ENCODE data around the gene RGS6. TPM values are rescaled to one million over a fixed set of nuclear protein-coding genes. Genes with fewer than 3 reads are reported as not detected.

RGS6 gene
- total and polyA plus RNA-seq, 2 of the 4 experiments (the other 2 are of a cell fraction): not detected

DNA sequence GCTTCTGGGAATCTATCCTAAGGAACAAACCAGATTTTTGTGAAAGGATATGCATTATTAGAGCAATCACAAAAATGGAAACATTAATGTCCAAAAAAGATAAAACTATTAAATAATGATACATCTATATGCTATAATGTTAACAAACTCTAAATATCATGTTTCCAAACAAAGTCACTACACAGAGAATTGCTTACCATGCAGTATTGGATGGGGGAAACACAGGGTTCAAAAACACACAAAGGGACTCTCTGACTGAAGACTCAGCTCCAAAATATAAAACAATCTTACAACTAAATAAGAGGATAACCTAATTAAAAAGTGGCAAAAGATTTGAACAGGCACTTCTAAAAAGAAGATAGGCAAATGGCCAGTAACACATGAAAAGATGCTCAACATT lies 657.4 kb downstream of the RGS6 start:
- Histone ChIP-seq H3K4ac (ENCODE audit: low read depth, low read length) (no peak overlapping the region), H3K14ac (replicated peaks; ENCODE audit: low read depth, low read length) (no peak overlapping the region), H2BK5ac (ENCODE audit: low read depth, low read length, poor library complexity, severe bottlenecking) (no peak overlapping the region), H3K27me3 (ENCODE audit: control insufficient read depth, insufficient read depth, low read length) (no peaks in the 10 kb centered on the region; the same call in 1 of the 2 replicates), H2BK15ac (ENCODE audit: low read depth, low read length) (no peak overlapping the region), H2BK120ac (ENCODE audit: low read depth, low read length) (no peak overlapping the region), H3K23ac (ENCODE audit: low read depth, low read length) (no peak overlapping the region), H4K20me1 (ENCODE audit: insufficient read depth, low read length) (no peaks in the 10 kb centered on the region), H3K4me3 (ENCODE audit: insufficient read depth, low read depth, low read length) (no peak overlapping the region), H3K27ac (ENCODE audit: insufficient read depth, low read length) (no peak overlapping the region), H3K36me3 (ENCODE audit: control insufficient read depth, insufficient read depth, low read length) (no peaks in the 10 kb centered on the region), H2AFZ (replicated peaks; ENCODE audit: low read length, poor library complexity) (no peak overlapping the region), H2BK20ac (ENCODE audit: low read depth, low read length) (no peak overlapping the region), H4K91ac (ENCODE audit: insufficient read depth, low read depth, low read length) (no peak overlapping the region), H2AK9ac (replicated peaks; ENCODE audit: low read depth, low read length, poor library complexity) (no peak overlapping the region), H3K9me3 (ENCODE audit: control insufficient read depth, insufficient read depth, low read length) (no peaks in the 10 kb centered on the region), H3K56ac (ENCODE audit: extremely low read depth, insufficient read depth, low read length) (no peak overlapping the region), H3K4me2 (ENCODE audit: low read depth, low read length) (no peak overlapping the region), H3K9ac (ENCODE audit: low read depth, low read length) (no peak overlapping the region), H4K5ac (ENCODE audit: low read depth, low read length) (no peak overlapping the region), H2AK5ac (ENCODE audit: low read depth, low read length) (no peak overlapping the region), H3K79me1 (ENCODE audit: low read depth in 1 of 2, low read length in 2 of 2) (no peaks in the 10 kb centered on the region), H4K8ac (ENCODE audit: low read depth in 2 of 2, low read length in 2 of 2) (no peak overlapping the region), H3K18ac (ENCODE audit: low read depth, low read length) (no peak overlapping the region), H3K9me1 (ENCODE audit: insufficient read depth, low read length) (no peaks in the 10 kb centered on the region), H3K4me1 (ENCODE audit: control insufficient read depth, insufficient read depth, low read length) (no peaks in the 10 kb centered on the region)
- in situ Hi-C loops (cut with MboI; ENCODE audit: low sequenced_read_pairs): no loop called here
- no TSS peak for BruUV-seq (replicated peaks)
- intact Hi-C loops (cut with micrococcal nuclease): no loop called here
- TF ChIP-seq MAFK (IDR thresholded peaks at IDR 0.05; ENCODE audit: low read depth, low read length): peak; percentile 78
- no peak for TF ChIP-seq MXI1 (IDR thresholded peaks at IDR 0.05; ENCODE audit: borderline replicate concordance, low read depth, low read length)
- TF ChIP-seq RCOR1 (IDR thresholded peaks at IDR 0.05; ENCODE audit: insufficient replicate concordance, low read length): no peak
- no peak for TF ChIP-seq RFX5 (IDR thresholded peaks at IDR 0.05; ENCODE audit: low read depth, low read length)
- dilution Hi-C loops (cut with HindIII; ENCODE audit: low sequenced_read_pairs, unreplicated experiment): no loop called here
- no peak for DNase-seq
- ChIA-PET POLR2A (ENCODE audit: unreplicated experiment) (no interaction called here), CTCF (no interaction called here)
- no peak for ATAC-seq (ENCODE audit: low read depth)
